Measurements from ENCODE around the gene SPAG16.
"Not testable (repeated sequence)": the region's sequence is repeated elsewhere in the genome, so short reads cannot be mapped to it uniquely, and the experiment has no call there.

The SPAG16 gene

DNA sequence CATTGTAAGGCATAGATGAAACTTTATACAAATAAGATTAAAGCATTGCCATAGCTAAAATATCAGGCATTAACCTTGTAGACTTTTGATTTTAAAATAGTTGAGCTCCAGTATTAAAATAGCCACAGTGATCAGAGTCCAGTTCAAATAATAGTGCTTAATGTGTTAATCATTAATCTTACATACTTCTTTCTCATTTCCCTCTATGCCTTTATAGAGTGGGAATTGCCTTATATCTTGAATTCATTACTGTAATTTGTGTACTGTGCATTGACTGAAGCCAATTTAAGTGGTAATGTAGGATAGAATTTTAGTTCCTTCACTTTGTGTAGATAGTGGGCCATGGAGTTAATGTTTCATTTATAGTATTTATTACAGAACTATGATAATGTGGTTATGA lies 577.4 kb downstream of the SPAG16 start:
- DNase-seq, result no peak

DNA sequence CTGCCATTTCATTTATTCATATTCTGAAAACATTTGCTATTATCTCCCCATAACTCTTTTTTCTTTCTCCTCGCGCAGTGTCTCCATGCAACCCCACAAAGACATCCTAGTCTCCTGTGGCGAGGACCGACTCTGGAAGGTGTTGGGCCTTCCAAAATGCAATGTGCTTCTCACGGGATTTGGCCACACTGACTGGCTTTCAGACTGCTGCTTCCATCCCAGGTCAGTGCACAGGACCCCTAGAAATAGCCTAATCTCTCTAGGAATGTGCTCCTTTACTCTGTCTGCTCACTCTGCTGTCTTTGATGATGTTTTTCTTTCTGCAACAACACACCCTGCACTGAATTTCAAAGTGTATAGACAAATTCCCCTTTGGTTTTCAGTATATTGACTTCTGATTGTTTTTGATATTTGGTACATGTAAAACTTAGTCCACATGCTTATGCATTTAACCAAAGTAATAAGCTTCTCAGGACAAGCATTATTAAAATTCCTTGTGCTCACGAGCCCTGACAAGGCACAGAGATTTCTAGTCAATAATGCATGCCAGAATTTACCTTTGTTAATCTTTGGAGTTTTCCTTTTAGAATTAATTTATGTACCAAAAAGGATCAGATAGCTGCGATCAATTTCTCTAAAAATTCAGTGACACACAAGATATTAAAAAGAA lies 578.3 kb downstream of the SPAG16 start:
- no peak for DNase-seq

DNA sequence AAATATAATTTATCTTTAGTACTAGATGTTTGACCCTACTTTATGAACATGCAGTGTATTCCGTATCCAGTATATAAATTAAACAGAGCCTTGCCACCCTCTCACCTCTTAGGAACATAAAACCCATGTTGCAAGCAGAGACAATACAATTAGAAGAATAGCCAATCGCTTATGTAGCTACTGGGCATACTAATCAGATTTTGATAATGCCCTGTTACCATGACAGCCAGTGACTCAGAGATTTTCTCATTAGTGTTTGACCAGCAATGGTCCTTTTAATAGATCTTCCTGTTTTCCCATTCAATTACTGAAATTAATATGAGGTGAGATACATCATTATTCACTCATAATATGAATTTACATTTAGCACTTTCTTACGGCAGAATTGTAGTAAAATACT lies 579.3 kb downstream of the SPAG16 start:
- DNase-seq, result no peak

DNA sequence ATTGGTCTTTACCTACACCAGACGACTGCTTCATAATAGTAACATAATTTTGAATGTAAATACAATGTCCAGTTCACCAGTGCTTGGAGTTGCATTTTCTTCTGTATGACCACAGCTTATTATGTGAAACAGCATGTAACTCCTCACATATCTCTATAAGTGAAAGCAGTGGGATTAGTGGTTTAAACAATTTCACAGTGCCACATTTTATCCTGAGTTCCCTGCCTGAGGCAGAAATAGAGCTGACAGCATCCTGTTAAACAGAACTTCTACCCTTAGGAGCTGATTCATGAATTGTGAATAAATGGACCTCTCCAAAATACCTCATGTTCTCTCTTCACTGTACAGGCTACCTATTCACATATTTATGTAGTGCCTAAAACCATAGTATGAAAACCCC lies 584.3 kb downstream of the SPAG16 start:
- no peak for DNase-seq

DNA sequence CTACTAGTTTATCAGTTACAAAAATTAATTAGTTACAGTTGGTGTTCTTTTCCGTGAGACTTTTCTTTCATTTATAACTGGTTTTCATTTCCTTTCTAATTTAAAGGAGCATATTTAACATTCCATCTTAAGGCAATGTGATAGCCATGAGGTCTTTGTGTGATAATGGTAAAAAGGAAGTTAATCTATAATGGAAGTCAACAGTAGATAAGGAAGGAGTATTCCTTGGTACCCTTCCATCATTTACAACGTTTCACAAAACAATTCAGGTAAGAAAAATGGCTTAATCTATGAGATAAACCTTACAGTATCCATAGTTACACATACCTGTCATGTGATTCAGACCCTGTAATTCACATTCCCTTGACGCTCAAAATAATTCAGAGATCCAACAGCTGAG lies 601.2 kb downstream of the SPAG16 start:
- no peak for DNase-seq

DNA sequence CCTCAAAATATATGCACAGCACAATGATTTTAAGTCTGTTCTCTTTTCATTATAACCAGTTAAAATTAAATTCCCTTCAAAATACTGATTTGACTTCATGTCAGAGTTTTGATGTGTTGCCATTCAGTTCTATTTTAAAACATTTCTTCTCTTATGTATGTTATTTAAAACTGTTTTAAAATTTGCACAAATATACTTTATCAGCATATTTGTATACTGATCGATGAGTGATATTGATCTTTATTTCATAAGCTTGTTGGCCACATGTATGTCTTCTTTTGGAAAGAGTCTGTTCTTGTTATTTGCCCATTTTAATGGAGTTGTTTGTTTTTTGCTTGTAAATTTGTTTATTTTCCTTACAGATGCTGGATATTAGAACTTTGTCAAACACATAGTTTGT lies 630.2 kb downstream of the SPAG16 start:
- DNase-seq, result no peak

DNA sequence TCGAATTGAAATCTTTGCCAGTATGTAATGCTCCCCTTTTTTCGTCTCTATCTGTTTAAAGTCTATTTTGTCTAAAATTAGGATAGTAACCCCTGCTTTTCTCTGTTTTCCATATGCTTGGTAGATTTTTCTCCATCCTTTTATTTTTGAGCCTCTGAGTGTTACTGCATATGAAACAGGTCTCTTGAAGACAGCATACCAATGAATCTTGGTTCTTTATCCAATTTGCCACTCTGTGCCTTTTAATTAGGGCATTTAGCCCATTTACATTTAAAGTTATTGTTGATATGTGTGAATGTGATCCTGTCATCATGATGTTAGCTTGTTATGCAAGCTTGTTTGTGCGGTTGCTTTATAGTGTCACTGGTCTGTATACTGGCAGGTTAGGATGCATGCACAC lies 635.8 kb downstream of the SPAG16 start:
- no peak for DNase-seq

DNA sequence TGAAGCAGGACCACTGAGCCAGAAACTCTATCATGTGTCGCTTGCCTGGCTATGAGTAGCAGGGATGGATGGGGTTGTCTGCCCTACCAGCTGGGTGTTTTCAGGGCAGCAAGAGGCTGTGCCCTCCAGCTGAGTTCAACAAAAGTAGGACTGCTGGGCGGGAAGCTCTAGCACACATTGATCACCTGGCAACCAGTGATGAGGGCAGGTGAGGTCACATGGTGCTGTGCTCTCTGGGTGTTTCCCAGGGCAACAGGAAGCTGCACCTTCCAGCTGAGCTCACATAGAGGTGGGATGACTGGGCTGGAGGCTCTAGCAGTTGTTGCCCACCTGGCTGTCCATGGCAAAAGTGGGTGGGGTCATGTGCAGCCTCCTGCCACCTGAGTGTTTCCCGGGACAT lies 639.3 kb downstream of the SPAG16 start:
- DNase-seq, result no peak

DNA sequence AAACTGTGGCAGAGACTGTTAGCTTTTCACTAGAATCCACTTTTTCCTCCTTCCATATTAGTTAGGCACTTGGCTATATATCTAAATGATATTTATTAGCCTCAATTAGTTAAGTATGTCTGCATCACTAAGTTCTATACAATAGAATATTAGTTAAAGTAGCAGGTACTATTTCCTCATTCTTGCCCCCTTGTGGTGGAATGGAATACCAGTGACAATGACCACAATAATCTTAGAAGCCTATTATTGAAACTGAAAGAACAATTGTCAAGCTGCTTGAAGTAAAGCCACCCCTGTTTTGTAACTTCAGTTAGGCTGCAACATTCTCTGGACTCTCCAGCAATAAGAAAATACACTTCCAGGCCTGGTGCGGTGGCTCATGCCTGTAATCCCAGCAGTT lies 650.3 kb downstream of the SPAG16 start:
- peak; percentile 52 for DNase-seq

DNA sequence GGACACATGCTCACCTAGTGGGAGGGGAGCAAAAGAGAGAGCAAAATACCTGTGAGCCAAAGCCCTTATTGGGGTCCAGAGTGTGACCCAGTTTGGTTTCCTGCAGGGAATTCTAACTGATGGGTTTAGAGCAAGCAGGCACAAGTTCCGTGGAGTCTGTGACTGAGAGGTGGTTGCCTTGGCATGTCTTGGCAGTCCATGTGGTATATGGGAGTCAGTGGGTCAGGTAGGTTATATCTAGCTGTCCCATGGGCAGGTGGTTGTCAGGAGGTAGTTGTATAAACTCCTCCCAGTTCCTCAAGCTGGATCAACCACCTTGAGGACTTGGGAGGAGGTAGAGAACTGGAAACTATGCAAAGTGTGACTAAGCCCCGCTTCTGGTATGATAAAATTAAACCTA lies 673.8 kb downstream of the SPAG16 start:
- DNase-seq, result no peak

DNA sequence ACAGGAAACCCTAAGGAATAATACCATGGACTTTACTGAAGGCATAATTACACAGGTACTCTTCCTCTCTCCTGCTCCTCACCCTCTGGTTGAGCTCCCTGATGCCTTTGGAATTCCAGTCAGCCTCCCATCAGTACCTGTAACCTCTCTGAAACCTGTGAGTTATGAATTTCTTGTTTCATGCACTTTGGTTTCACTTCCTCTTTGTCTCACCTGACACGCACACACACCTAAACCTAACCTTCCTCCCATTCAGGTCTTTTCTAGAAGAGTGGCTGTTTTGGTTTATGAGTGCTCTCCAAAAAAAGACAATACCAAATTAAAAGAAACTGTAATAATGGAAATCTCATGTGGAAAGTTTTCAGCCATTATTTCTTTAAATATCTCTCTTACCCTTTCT lies 675.3 kb downstream of the SPAG16 start:
- DNase-seq, result no peak

DNA sequence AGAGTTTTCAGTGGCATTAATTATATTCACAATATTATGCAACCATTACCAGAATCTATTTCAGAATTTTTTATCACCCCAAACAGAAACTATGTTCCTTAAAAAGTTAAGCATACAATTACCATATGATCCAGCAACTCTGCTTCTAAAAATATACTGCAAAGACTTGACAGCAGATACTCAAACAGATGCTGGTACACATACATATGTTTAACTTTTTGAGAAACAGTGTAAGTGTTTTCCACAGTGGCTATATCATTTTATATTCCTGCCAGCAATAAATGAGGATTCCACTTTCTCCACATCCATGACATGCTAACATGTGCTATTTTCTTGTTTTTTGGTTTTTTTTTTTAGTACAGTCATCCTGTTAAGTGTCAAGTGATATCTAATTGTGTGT lies 687.3 kb downstream of the SPAG16 start:
- no peak for DNase-seq

DNA sequence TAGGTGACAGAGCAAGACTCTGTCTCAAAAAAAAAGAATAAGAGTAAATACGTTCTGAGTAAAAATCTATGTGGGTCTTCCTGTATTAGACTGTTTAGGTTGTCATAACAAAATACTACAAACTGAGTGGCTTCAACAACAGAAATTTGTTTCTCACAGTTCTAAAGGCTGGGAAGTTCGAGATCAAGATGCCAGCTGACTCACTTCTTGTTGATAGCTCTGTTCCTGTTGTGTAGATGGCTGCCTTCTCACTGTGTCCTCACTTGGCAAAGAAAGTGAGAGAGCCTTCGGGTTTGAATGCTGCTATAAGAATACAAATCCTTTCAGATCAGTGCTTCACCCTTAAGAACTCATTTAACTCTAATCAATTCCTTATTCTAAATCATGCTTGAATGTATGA lies 696.6 kb downstream of the SPAG16 start:
- DNase-seq, result no peak

DNA sequence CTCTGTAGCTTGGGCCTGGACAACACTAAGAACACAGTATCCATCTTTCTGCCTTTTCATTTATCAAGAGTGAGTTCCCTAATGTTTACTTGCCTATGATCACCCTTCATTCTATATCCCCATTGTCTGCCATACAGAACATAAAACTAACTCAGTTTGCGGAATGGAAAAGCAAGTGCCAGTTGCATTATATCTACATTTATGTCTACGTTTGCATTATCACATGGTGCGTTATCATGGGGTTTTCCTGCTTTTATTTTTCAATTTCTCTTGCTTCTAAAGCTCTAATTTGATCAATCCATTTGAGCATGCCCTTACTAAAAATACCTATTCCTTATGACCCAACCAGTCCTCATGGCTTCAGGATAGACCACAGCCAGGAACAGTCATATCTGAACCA lies 704.9 kb downstream of the SPAG16 start:
- DNase-seq, result no peak

DNA sequence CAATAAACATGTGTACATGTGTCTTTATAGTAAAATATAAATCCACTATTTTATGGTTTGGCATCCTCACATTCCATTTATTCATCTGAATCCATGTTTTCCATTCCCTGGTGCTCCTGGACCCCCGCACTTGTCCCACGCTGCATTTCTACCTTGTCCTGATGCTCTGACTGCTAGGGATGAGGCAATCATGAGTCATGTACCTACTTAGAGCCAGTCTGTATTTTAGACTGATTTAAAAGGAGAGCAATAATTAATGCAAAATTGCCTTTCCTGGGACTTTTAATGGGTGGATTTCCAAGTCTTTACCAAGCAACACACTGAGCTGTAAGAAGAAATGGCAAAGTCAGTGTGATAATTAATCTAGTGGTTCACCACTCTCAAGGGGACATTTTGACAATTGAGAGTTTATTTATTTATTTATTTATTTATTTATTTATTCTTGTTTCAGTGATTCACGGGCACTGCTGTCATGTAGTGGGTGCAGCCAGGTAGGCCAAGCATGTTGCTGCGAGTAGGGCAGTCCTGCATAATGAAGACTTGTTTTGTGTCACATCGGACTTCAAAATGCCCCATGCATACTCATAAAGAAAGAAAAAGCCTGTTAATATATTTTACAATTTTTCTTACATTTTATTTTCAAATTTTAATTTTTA lies 707.3 kb downstream of the SPAG16 start:
- DNase-seq, result no peak

DNA sequence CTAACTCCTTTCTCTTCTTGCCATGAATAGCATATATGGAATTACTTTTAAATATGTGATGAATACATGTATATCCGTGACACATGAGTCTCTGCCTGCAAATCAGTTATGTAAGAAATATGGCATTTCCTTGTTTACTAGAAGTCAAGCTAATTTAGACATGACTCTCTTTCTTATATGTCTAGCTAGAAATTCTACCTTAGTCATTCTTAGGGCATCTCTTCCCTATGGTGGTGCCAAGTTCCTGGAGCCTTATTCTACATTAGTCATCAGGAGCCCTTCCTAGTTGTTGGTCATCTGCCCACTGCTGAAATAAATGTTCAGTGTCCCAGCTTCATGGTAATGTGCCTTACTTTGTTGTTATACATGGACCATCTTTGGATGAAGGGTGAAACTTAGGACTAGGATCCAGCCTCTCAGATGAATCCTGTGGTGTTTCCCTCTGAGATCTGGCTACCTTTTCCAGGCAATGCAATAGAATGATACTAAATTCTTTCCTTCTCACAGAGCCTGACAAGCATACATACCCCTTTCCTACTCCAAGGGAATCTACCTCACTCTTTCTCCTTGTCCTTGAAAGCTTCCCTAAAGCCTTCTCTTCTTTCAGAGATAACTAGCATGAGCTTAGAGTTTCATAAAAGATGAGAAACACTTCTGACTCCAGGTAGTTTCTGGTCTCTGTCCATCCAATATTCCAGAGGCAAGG lies 711.3 kb downstream of the SPAG16 start:
- DNase-seq, result no peak

DNA sequence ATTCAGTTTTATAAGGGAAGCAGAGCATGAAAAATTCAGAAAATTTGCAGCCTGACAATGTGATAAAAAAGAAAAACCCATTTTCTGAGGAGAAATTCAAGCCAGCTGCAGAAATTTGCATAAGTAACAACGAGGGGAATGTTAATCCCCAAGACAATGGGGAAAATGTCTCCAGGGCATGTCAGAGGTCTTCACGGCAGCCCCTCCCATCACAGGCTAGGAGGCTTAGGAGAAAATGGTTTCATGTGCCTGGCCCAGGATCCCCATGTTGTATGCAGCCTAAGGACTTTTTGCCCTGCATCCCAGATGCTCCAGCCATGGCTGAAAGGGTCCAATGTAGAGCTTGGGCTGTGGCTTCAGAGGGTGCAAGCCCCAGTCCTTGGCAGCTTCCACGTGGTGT lies 714.7 kb downstream of the SPAG16 start:
- DNase-seq, result not testable (repeated sequence)

DNA sequence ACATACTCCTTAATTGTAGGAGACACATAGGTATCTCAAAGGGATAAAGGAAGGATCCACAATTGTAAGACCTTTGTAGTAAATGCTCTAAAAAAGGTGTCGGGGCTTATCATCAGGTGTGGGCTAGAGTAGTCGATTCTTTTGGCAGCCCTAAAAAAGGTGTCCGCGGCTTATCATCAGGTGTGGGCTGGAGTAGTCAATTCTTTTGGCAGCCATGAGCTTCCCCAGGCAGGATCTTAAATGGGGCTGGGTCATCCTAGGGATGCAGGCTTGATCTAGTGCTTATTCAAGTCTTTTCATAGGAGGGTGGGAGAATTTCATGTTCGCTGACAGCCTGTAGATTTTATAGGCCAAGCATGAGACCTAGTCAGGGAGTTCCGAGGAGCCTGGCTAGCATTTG lies 720.2 kb downstream of the SPAG16 start:
- DNase-seq, result no peak

DNA sequence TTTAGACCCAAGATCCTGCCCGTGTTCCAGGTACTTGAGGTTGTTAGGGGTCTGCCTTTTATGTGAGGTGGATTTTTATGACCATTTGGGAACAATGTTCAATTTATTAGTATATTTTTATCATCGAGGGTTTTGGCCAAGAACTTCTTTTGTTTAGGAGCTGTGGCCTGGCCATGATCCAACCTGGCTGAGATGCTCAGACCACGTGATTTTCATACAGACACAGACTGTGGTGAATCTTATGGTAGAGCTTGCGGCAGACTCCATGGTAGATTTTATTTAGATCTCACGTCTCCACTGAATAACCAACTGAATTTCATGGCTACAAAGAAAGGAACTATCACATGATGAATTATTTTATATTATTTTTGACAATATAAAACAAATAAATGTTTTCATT lies 721.1 kb downstream of the SPAG16 start:
- no peak for DNase-seq

DNA sequence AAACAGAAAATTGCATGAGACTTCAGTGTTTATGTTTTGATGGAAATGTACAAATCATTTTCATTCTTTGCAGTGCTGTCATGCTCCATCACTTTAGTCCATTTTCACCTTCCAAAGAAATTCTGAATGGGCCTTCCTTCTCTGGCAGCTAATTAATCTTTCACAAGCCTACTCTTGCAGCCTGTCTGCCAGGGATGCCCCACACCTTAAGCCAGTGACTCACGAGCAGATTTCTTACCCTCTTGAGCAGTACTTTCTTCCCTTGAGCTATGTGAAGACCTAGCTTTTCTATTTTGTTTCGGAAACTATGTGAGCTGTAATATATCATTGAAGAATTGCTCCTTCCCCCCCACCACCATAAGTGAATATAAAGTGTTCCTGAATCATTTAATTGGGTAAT lies 722.3 kb downstream of the SPAG16 start:
- no peak for DNase-seq

DNA sequence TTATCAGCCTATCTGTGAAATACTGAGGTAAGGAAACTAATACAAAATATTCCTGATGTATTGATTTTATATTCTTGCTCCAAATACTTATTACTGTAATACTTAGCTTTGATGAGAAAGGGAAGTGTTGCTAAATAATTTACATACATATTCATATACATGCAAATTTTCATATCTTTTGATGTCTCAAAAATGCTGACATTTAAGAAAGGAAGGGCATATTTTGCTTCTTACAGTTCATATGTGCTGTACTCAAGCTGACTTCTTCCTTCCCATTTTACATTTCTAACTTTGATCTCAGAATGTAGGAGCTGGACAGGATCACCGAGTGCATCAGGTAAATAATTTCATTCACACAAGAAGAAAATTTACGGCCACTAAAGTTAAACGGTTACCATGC lies 727.4 kb downstream of the SPAG16 start:
- DNase-seq, result no peak

DNA sequence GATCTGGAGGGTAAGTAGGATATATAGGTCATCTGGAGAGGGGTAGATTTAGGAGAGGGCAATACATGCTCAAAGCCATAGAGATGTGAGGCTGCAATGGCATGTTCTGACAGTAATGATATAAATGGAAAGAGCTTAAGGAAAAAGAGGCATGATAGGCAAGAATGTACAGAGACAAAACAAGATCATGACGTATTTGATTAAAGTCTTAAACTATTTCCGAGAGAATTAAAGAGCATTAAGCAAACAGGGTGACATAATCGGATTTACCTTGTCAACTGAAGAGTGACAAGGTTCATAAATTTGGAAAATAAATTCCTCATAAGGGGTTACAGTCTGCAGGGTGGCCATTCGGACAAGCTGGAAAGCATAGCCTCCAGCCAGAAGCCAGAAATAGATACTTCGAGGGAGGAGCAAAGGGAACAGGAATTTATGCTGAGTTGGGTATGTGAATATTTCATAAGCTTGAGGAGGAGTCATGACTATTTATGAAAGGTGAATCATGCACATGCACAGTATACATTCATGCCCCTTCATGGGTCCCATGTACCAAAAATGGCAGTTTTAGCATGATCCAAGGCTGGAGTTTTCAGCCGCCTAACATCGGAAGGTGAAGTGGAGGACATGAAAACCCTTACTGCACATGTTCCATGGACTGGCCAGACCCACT lies 730.4 kb downstream of the SPAG16 start:
- no peak for DNase-seq

DNA sequence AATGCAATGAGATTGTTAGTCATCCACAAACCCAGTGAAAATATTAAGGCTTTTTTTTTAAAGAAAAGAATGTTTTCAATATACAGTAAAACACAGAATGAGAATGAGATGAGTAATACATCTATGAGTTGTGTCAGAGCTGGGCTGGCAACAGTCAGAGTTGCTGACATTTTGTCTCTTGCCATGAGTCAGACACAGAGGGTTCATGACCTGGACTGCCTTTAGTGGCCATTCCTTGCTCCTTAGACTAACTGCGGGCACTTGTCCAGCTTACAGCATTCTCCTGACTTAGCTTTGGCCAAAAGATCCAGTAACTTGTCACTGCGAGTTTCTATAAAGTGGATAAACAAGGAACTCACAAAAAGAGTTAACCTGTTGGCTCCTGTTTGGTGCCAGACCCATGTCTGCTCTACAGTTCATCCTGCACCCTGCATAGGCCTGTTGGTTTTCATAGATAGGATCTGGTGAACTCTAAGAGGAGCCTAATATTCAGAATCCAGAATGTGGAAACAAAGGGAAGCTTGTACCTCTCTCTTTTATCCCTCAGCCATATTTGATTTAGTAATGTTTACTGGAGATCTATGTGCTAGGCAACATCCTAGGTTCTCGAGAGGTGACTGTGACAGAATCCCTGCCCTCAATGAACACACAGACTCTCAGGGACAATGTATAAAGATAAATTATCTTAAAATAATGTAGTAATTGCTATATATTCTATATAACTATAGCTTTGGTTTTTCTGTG lies 735.1 kb downstream of the SPAG16 start:
- DNase-seq, result peak; percentile 35
